ENCODE results near the gene GPR12.

The GPR12 gene, protein sequence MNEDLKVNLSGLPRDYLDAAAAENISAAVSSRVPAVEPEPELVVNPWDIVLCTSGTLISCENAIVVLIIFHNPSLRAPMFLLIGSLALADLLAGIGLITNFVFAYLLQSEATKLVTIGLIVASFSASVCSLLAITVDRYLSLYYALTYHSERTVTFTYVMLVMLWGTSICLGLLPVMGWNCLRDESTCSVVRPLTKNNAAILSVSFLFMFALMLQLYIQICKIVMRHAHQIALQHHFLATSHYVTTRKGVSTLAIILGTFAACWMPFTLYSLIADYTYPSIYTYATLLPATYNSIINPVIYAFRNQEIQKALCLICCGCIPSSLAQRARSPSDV

GRCh38 chr13:26759907-26760831 is at the start of gene GPR12:
Gene GPR12, minus strand, starts transcription at chr13:26760786. Its CDS starts 959 bp downstream, at chr13:26759827.
- DNase-seq (ENCODE audit: low read depth in 2 of 2, low spot score in 1 of 2), result no peak

DNA sequence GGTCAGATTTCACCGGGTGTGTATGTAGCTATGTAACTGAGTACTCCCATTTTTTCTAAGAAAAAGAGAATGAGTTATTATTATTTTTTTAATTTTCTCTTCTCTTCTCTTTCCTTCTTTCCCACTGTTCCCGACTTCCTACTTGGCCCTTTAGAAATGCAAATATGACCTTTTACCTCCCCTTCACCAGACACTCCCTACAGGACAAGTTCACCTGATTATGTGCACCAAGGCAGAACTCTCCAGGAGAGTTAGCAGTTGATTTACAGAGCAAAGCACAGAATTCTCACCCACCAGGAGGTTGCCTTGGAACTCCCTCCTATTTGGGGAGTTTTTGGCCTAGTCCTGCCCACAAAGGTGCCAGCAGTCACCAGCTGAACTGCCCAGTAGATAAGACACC is 49.5 kb upstream of the GPR12 start:
- no peak for DNase-seq (ENCODE audit: low read depth in 2 of 2, low spot score in 1 of 2)

GRCh38 chr13:26806891-26807290 is 46.3 kb upstream of the GPR12 start:
- no peak for DNase-seq (ENCODE audit: low read depth in 2 of 2, low spot score in 1 of 2)

- no peak for DNase-seq (ENCODE audit: low read depth in 2 of 2, low spot score in 1 of 2)
Measured at GRCh38 chr13:26787961-26788360, 27.4 kb upstream of the GPR12 start.

GRCh38 chr13:26786651-26787295 is 26.2 kb upstream of the GPR12 start:
- no peak for DNase-seq (ENCODE audit: low read depth in 2 of 2, low spot score in 1 of 2)

DNA sequence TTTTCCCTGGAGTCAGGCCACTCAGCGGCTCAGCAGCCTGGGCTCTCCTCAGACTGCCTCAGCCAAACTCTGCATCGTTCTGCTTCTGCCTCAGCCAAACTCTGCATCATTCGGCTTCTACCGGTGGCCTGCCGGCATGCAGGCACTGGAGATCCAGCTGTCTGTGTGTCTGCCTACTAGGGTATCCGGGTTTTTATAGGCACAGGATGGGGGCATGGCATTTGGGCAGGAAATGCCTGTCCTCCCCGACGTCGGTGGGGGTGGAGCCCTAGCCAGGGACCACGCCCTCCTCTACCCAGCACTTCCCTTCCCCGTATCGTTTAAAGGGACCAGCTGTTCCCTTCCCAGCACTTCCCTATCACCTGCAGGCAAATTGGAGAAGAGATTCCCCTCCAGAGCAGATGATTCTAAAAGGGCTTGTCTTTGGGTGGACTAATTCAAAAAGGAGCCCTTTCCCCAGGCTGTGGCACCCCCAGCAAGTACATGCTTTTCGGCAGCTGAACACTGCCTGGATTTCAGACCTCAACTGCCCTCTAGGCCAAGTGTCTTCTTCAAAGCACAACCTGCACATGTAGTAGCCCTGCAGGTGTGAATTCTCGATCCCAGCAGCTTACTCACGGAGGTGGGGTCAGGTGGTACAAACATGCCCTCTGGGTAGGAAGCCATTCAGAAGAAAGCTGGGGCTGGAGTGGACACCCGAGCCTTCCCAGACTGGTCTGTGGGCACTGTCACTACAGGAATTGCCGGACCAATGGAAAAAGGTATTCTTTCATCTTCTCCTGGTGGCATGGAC is 25.4 kb upstream of the GPR12 start:
- peak in 1 of 2 donors; percentile 17 for DNase-seq (ENCODE audit: low read depth in 2 of 2, low spot score in 1 of 2)

- DNase-seq (ENCODE audit: low read depth in 2 of 2, low spot score in 1 of 2), result no peak
Measured at GRCh38 chr13:26784704-26785639, 24.4 kb upstream of the GPR12 start.

DNA sequence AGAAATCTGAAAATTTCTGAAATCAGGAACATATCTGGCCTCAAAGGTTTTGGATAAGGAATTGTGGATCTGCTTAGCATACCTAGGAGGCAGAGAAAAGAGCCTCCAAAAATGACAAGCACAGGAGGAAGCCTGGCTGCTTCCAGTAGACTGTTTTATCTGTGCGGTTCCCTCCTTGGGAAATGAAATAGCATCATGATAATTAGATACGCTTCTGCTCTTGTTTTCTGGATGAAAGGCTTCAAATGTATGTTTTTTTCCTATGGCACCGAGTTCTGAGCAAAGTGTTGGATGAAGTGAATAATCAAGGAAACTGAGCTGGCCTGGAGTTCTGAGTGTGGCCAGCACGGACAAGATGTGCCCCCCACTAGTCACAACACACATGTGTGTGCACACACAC is 19.8 kb upstream of the GPR12 start:
- DNase-seq (ENCODE audit: low read depth in 2 of 2, low spot score in 1 of 2), result no peak

- no peak for DNase-seq (ENCODE audit: low read depth in 2 of 2, low spot score in 1 of 2)
Measured at GRCh38 chr13:26779321-26779720, 18.7 kb upstream of the GPR12 start.

GRCh38 chr13:26772531-26772930 is 11.9 kb upstream of the GPR12 start:
- no peak for DNase-seq (ENCODE audit: low read depth in 2 of 2, low spot score in 1 of 2)

DNA sequence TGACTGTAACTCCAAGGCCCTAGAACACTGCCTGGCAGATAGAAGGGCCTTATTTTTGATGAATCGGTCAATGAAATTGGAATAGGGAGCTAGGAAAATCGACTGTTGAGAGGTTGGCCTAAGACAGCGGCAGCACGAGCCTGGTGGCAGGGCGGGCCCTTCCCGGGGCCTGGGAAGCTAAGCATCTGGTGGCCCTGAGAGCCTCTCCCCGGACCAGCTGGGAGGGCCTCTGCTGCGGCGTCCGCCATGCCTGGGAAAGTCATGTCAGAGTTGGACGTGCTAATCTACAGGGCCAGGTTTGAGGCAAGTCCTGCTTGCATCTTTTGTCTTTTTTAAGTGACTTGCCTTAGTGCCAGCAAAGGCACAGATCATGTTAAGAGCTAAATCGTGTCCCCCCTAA is 11.2 kb upstream of the GPR12 start:
- DNase-seq (ENCODE audit: low read depth in 2 of 2, low spot score in 1 of 2), result no peak

DNA sequence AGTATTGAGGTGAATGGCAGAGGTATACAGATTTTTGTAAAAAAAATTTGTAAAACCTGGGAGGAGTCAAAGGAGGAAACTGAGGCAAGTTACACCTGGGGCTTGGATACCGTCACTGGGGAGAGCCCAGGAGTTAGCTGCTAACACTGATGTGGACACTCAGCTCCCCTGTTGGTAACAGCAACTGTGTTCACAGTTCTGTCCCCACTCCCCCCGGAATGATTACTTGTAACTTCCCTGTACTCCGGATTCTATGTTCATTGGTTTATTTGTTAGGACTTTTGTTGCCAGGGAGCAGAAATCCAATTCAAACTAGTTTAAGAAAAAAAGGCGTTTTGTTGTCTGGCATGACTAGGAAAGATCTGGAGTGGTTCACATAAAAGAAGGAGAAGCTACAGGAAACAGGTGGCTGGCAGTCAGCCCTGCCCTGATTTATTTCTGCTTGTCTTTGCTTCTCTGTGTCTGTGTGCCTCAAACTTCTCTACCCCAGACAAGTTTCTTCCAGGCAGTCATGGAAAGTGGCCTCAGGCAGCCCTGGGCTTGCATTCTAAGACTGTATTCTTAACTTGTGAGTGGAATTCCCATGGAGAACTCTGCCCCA is 2.3 kb upstream of the GPR12 start:
- DNase-seq (ENCODE audit: low read depth in 2 of 2, low spot score in 1 of 2), result no peak

- no peak for DNase-seq (ENCODE audit: low read depth in 2 of 2, low spot score in 1 of 2)
Measured at GRCh38 chr13:26760832-26761582, 421 bp upstream of the GPR12 start.

DNA sequence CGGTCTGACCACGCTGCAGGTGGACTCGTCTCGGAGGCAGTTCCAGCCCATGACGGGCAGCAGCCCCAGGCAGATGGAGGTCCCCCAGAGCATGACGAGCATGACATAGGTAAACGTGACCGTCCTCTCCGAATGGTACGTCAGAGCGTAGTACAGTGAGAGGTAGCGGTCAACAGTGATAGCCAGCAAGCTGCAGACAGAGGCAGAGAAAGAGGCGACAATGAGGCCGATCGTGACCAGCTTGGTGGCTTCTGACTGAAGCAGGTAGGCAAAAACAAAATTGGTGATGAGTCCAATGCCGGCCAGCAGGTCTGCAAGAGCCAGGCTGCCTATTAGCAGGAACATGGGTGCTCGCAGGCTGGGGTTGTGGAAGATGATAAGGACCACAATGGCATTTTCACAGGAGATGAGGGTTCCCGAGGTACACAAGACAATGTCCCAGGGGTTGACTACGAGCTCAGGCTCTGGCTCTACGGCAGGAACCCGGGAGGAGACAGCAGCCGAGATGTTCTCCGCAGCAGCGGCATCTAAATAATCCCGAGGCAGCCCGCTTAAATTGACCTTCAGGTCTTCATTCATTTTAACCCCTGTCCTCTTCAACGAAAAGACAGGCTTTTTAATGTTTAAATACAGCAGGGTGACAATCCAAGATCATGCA is 1.2 kb downstream of the GPR12 start:
- DNase-seq (ENCODE audit: low read depth in 2 of 2, low spot score in 1 of 2), result no peak

GRCh38 chr13:26758496-26759157 is 2.0 kb downstream of the GPR12 start:
- DNase-seq (ENCODE audit: low read depth in 2 of 2, low spot score in 1 of 2), result no peak

- no peak for DNase-seq (ENCODE audit: low read depth in 2 of 2, low spot score in 1 of 2)
Measured at GRCh38 chr13:26756961-26757360, 3.6 kb downstream of the GPR12 start.

DNA sequence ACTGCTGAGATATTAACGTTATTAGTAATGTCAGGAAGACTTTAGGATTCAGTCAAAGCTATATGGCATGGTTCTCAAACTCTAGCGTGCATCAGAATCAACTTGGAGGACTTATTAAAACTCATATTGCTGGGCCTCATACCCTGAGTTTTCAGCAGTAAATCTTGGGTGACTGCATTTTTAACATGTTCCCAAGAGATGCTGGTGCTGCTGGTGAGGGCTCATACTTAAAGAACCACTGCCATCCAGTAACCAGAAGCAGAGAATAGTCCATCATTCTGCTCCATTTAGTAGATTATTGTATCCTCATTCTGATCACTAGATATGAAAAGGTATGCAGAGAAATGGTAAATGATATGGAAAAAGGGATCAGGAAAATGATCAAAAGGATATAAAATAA is 7.9 kb downstream of the GPR12 start:
- DNase-seq (ENCODE audit: low read depth in 2 of 2, low spot score in 1 of 2), result no peak

DNA sequence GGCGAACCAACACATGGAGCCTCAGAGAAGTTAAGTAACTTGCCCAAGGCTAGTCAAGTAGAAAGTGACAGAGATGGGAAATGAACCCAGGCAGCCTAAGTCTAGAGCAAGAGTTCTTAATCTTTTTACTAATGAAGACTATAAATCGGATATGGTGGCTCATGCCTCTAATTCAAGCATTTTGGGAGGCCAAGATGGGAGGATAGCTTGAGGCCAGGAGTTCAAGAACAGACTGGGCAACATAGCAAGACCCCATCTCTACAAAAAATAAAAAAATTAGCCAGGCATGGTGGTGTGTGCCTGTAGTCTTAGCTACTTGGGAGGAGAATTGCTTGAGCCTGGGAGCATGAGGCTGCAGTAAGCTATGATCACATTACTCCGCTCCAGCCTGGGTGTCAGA is 10.7 kb downstream of the GPR12 start:
- no peak for DNase-seq (ENCODE audit: low read depth in 2 of 2, low spot score in 1 of 2)

Data from stimulated activated CD8-positive, alpha-beta memory T cell treated with anti-CD3 and anti-CD28 coated beads, Interleukin-4, amount 100 ng/mL, for 1 hour (primary cell).